ENCODE data around the gene NEGR1.

NEGR1 gene

GRCh38 chr1:71526824-71527223, 755.5 kb downstream of the NEGR1 start:
- no peak for DNase-seq

DNA sequence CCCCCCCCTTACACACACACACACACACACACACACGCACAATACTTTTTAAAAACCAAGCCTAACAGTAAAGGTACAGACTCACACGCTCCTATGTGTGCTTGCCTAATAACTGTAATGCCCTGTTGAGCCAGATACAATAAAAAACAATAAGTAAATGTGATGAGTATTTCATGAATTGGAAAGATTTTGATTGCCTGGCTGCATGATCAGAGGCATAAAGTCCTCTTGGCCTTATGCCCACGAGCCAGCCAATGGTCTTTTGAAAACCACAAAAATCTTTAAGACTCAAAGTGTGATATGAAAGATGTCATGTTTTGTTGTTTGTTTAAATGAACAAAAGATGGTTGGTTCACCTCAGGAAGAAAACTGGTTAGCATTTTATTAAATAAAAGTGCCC, 759.6 kb downstream of the NEGR1 start:
- DNase-seq, result no peak

DNA sequence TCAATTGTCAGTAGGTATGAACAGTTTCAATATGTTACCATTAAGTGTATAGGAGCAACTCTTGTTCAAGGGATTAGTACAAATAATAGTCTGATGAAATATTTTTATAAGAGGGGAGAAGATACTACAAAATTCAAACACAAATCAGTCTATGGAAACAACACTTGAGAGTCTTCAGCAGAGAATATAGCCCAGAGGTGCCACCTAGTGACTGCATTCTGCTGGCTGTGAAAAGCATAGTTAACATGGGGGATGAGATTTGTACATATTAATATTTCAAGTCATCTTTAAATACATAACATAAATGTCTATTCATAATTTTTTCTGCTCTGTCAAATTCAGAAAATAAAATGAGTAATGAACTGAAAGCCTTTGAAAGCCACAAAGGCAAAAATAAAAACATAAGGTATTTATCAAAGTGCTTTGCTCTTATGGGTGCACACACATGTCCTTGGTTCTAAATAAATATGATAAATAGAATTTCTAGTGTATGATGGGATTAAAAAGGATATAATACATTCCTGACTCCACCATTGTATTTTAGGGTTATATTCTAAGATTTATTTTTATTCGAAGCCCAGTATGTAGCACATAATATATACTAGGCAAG, 760.6 kb downstream of the NEGR1 start:
- peak; percentile 51 for DNase-seq

- no peak for DNase-seq
Observed at GRCh38 chr1:71511505-71511904, 770.8 kb downstream of the NEGR1 start.

GRCh38 chr1:71510725-71511124, 771.6 kb downstream of the NEGR1 start:
- no peak for DNase-seq

GRCh38 chr1:71509051-71509595, 773.2 kb downstream of the NEGR1 start:
- DNase-seq, result no peak

GRCh38 chr1:71502006-71502405, 780.3 kb downstream of the NEGR1 start:
- no peak for DNase-seq

- no peak for DNase-seq
Observed at GRCh38 chr1:71498542-71498941, 783.8 kb downstream of the NEGR1 start.

DNA sequence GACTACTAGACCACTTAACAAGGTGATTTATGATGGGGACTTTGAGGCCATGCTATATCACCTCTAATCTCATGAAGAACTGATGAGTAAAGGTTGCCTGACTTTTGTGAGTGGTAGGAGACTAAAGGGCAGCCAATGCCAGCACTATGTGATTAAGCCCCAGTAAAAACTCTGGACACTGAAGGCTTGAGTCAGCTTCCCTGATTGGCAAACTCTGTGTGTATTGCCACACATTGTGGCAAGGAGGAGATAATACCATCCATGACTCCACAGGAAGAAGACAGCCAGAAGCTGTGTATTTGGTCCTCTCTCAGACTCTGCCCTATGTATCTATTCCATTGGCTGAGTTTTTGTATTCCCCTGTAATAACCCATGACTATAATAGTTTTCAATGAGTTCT, 788.2 kb downstream of the NEGR1 start:
- no peak for DNase-seq

GRCh38 chr1:71492298-71493041, 789.9 kb downstream of the NEGR1 start:
- no peak for DNase-seq

- no peak for DNase-seq
Observed at GRCh38 chr1:71490432-71490831, 791.9 kb downstream of the NEGR1 start.

- DNase-seq, result no peak
Observed at GRCh38 chr1:71488555-71489252, 793.6 kb downstream of the NEGR1 start.

GRCh38 chr1:71473331-71473730, 809.0 kb downstream of the NEGR1 start:
- no peak for DNase-seq

- no peak for DNase-seq
Observed at GRCh38 chr1:71465093-71465492, 817.2 kb downstream of the NEGR1 start.

- DNase-seq, result no peak
Observed at GRCh38 chr1:71464016-71464415, 818.3 kb downstream of the NEGR1 start.

GRCh38 chr1:71463144-71463543, 819.2 kb downstream of the NEGR1 start:
- DNase-seq, result no peak

GRCh38 chr1:71462247-71462646, 820.1 kb downstream of the NEGR1 start:
- DNase-seq, result no peak

DNA sequence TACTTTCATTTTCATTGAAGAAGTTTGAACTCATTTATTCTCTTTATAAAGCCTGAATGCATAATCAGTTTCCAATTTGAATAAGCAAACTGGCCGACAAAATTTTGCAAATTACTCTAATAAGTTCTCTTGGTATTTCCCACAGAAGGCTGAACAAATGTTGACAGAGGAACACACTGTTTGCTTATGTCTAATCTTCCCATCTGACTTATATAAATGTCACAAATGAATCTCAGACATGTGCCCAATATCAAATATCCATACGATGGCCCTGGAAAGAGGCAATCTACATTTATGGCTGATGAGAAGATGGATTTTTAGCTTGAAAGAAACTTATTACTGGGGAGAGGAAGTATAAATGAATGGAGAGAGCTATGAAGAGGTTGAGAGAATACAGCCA, 820.9 kb downstream of the NEGR1 start:
- no peak for DNase-seq

GRCh38 chr1:71448444-71448843, 833.9 kb downstream of the NEGR1 start:
- DNase-seq, result no peak

GRCh38 chr1:71438626-71439025, 843.7 kb downstream of the NEGR1 start:
- no peak for DNase-seq

DNA sequence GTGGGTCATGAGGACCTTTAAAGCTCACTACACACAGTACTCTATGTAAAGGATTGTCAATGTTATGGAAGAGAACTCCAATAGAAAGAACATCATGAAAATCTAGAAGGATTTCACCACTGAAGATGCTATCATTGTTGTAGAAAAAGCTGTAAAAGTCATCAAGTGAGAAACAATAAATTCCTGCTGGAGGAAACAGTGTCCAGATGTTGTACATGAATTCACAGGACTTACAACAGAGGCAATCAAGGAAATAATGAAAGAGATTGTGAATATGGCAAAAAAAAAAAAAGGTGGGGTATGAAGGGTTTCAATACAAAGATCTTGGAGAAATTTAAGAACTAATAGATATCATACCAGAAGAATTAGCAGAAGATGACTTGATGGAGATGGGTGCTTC, 846.4 kb downstream of the NEGR1 start:
- DNase-seq, result no peak

GRCh38 chr1:71434240-71434639, 848.1 kb downstream of the NEGR1 start:
- no peak for DNase-seq

DNA sequence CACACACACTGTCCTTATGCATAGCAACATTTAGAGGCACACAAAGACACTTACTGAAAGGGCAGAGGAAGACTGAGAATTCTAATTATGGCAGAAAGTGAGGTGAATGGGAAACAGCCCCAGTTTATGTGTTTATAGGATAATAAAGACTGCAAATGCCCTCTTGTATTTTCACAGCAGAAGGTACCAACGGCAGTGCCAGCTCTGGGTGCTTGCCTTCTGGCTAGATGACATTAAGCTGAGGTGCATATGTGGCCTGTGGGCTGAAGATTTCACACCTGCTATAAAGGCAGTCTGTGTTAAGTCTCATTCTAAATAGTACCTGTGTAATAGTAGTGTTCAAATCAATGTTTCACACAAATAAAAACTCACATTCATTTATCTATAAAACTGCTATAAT, 854.3 kb downstream of the NEGR1 start:
- no peak for DNase-seq

GRCh38 chr1:71427066-71427465, 855.3 kb downstream of the NEGR1 start:
- no peak for DNase-seq
